HFF-Myc (cell line): Measurements from ENCODE around the gene NEBL.
"Not testable (repeated sequence)": the region's sequence is repeated elsewhere in the genome, so short reads cannot be mapped to it uniquely, and the experiment has no call there.

Experiments
- DNase-seq: peaks from one replicate; pipeline ENCODE4 v3.0.0-alpha.2; 2011; ENCODE audit warnings: low read depth; ENCODE audit errors: extremely low read depth
- H3K4me3 ChIP-seq: replicated peaks from 2 replicates; pipeline ENCODE4 v1.5.1; 2011; ENCODE audit warnings: low read depth, mild to moderate bottlenecking, control low read depth, low read length
- CTCF ChIP-seq: IDR thresholded peaks from 2 replicates; pipeline ENCODE4 v1.5.1; 2012; ENCODE audit warnings: mild to moderate bottlenecking, low read depth, low read length, control low read depth; ENCODE audit errors: missing control alignments

The NEBL gene

GRCh38 chr10:20897146-20897825, at the start of gene NEBL:
NEBL (minus strand) TSS chr10:20897311; CDS start chr10:20897205, 106 bp downstream.
- no peak for TF ChIP-seq CTCF
- DNase-seq: no peak
- no peak within 1 kb of the TSS for H3K4me3 ChIP-seq

GRCh38 chr10:20945546-20946332, 48.6 kb upstream of the NEBL start:
- TF ChIP-seq CTCF: no peak
- no peak overlapping the region for H3K4me3 ChIP-seq
- DNase-seq: no peak

- DNase-seq: no peak
- no peak overlapping the region for H3K4me3 ChIP-seq
- no peak for TF ChIP-seq CTCF
Measured at GRCh38 chr10:20944789-20945502, 47.8 kb upstream of the NEBL start.

GRCh38 chr10:20939414-20939813, 42.3 kb upstream of the NEBL start:
- not testable (repeated sequence) for DNase-seq, H3K4me3 ChIP-seq

- DNase-seq: no peak
- H3K4me3 ChIP-seq: no peak overlapping the region
- TF ChIP-seq CTCF: no peak
Measured at GRCh38 chr10:20936396-20936795, 39.3 kb upstream of the NEBL start.

GRCh38 chr10:20935931-20936330, 38.8 kb upstream of the NEBL start:
- no peak for TF ChIP-seq CTCF
- no peak for DNase-seq
- no peak overlapping the region for H3K4me3 ChIP-seq

- no peak for TF ChIP-seq CTCF
- DNase-seq: no peak
- H3K4me3 ChIP-seq: no peak overlapping the region
Measured at GRCh38 chr10:20935301-20935700, 38.2 kb upstream of the NEBL start.
